ENCODE results near the gene PACRG.
"Not testable (repeated sequence)": the region's sequence is repeated elsewhere in the genome, so short reads cannot be mapped to it uniquely, and the experiment has no call there.

Gene PACRG

DNA sequence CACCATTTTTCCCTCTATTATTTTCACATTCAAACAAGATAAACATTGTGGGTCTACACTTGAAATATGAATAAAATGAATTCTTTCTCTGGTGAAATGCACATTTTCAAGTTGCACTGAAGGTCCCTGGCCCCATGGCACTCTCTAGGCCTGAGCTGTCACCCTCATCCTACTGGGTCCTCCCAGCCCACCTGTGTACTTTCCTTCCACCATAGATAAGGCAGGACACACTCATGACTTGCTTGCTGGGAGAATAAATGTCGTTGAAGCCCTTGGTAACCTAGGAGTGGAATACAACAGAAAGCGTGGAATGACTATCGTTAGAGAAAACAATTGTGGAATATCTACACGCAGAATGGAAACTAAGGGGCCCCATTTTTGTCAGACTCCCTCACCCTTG lies 585.8 kb downstream of the PACRG start:
- DNase-seq (ENCODE audit: low read depth in 2 of 2): no peak

- no peak for DNase-seq (ENCODE audit: low read depth in 2 of 2)
Observed at GRCh38 chr6:163313981-163314380, 586.2 kb downstream of the PACRG start.

GRCh38 chr6:163314791-163315470 lies 587.2 kb downstream of the PACRG start:
- DNase-seq (ENCODE audit: low read depth in 2 of 2): no peak

DNA sequence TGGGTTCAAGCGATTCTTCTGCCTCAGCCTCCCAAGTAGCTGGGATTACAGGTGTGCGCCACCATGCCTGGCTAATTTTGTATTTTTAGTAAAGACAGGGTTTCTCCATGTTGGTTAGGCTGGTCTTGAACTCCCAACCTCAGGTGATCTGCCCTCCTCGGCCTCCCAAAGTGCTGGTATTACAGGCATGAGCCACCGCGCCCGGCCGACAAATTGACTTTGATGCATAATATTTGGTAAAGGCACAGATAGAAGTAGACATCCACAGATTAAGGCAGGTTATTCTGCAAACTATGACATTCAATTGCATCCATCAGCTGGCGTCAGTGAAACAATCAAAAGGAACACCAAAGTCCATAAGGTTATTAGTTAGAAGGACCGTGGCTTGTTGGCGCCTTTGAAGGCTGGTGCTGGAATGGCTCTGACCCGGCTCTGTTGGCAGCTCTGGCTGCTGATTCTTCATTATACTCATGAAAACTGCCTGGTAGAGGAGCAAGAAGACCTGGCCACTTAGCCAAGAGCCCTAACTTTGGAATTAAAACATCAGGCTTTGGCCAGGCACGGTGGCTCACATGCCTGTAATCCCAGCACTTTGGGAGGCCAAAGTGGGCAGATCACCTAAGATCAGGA lies 589.2 kb downstream of the PACRG start:
- DNase-seq (ENCODE audit: low read depth in 2 of 2): not testable (repeated sequence)

GRCh38 chr6:163318071-163318786 lies 590.5 kb downstream of the PACRG start:
- DNase-seq (ENCODE audit: low read depth in 2 of 2): no peak

- DNase-seq (ENCODE audit: low read depth in 2 of 2): no peak
Observed at GRCh38 chr6:163319609-163320366, 592.0 kb downstream of the PACRG start.

- DNase-seq (ENCODE audit: low read depth in 2 of 2): no peak
Observed at GRCh38 chr6:163320402-163320801, 592.6 kb downstream of the PACRG start.

DNA sequence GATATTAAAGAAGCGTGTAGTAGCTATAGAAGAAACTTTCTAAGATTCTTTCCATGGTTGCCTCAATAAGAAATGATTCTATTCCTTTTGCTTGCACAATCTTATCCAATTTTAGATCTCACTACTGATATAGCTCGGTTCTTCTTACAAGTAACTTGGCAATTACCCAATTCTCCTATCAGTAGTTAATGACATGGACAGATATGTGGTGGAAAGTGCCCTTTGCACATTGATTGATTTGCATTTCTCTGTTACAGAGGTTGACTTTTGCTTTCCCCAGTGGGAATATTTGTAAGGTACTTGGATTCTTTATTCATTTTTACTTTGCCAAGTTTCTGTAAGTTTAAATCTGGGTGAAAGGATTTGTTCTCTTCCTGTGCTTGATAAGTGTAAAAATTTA lies 593.0 kb downstream of the PACRG start:
- DNase-seq (ENCODE audit: low read depth in 2 of 2): no peak

GRCh38 chr6:163321717-163322116 lies 593.9 kb downstream of the PACRG start:
- DNase-seq (ENCODE audit: low read depth in 2 of 2): no peak

DNA sequence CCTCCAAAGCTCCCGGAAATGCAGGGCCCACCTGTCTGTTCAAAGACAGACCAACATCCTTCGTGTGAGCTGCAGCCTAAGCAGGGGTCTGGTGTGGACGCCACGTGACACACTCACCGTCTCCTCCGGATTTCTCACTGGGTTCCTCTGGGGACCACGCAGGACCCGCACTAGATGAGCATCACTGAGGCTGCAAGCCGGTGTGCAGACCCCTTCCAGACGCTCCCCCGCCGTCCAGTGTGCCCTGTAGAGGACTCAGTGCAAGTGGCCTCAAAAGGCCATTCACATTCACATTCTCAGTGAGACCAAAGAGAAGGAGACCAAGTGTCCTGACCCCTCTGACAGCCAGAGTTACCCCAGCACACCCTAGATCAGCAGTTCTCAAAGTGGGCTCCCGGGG lies 595.5 kb downstream of the PACRG start:
- DNase-seq (ENCODE audit: low read depth in 2 of 2): no peak

DNA sequence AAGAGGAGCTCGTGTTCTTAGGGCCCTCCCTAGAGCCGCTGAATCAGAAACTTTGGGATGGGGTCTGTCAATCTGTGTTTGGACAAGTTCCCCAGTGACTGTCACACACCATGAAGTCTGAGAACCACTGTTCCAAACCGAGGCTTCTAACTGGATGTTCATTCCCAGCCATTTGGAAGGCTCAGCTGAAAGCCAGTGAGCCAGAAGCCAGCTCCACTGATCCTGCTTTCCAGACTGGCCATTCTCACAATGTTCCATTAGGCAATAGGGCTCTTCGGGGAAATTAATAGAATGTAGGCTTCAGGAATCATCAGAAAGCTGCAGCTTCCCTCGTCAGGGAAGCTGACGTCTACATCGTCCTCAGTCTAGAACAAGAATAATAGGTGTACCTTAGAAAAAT lies 595.9 kb downstream of the PACRG start:
- no peak for DNase-seq (ENCODE audit: low read depth in 2 of 2)

DNA sequence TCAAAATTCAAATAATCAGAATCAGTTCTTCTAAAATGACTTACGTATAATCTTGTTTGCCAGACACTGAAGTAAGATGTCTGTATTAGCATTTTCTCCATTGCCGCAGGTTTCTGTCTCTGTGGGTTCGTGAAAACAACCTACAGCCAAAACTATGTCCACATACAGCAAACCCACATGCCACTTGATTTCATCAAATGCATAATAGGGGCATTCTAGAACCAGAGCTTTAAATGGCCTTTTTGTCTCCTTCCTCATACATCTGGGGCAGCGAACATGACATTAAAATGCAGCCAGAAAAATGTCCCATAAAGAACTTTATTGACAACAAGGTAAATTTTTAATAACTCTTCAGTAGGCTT lies 596.5 kb downstream of the PACRG start:
- DNase-seq (ENCODE audit: low read depth in 2 of 2): no peak

DNA sequence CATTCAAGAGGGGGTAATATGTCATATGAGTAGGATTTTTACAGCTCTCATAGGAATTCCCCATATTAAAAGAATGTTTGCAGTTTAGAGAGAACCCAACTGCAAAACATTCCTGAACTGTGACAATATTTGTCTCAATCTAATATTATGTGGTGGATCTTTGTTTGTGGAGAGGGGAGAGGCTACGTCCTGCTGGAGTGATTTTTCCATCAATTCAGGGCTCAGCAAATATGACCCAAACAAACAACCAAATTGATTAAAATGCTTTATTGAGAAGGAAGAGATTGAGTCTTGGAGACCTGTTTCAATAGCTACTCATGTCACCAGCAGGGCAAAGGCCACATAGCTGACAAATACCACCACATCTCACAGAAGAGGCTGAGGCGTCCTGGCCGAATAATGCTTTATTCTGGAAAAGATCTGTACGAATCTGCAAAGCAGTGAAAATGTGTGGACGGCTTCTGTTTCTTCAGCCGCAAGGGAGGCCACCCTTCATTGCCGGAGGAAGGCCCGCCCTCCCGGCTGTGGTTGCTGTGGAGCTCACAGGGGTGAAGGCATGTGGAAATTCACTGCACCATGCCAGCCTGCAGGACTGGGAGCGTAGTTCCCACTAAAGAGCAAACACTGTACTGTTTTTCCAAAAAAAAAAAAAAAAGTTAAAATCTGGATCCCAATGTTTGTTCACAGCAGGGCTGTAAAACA lies 597.1 kb downstream of the PACRG start:
- no peak for DNase-seq (ENCODE audit: low read depth in 2 of 2)

DNA sequence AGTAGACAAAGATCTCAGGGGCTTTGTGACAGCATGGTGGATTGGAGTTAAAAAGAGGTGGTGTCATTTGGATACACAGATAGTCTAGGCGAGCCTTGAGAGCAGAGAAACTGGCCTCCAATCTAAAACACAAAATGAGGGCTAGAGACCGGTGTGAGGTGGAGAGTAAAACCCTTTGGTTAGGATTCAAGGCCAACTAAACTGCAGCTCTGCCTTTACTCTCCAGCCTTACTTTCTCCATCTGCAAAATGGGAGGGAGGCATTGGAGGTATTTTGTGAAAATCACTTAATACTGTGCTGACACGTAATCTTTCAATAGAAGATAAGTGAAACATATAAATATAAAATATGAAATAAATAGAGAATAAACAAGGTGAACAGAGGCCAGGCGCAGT lies 597.6 kb downstream of the PACRG start:
- no peak for DNase-seq (ENCODE audit: low read depth in 2 of 2)

DNA sequence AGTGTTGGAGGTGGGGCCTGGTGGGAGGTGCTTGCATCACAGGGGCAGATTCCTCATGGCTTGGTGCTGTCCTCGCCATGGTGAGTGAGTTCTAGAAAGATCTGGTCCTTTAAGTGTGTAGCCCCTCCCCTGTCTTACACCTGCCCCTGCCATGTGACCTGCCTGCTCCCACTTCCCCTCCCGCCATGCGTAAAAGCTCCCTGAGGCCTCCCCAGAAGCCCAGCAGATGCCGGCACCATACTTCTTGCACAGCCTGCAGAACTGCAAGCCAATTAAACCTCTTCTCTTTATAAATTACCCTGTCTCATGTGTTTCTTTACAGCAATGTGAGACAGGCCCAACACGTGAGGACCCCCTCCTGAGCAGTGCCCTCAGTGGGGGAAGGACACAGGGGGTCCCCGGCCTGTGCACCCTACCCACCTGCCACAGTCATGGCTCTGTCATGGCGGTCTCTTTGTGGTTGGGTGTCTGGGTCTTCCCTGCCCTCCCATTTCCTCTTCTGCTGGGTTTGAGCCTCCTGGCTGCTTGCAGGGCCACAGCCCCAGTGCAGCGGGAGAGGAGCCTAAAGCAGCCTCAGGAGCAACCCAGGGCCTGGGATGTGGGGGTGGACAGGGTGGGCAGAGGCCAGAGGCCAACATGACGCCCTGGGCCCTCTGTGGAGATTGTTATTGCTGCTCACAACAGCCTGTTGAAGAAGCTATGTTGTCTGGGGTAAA lies 599.5 kb downstream of the PACRG start:
- DNase-seq (ENCODE audit: low read depth in 2 of 2): no peak

GRCh38 chr6:163327921-163328320 lies 600.1 kb downstream of the PACRG start:
- no peak for DNase-seq (ENCODE audit: low read depth in 2 of 2)

GRCh38 chr6:163328411-163328810 lies 600.6 kb downstream of the PACRG start:
- no peak for DNase-seq (ENCODE audit: low read depth in 2 of 2)

GRCh38 chr6:163329991-163330390 lies 602.2 kb downstream of the PACRG start:
- no peak for DNase-seq (ENCODE audit: low read depth in 2 of 2)

GRCh38 chr6:163331245-163331644 lies 603.5 kb downstream of the PACRG start:
- DNase-seq (ENCODE audit: low read depth in 2 of 2): no peak

GRCh38 chr6:163332575-163332974 lies 604.8 kb downstream of the PACRG start:
- DNase-seq (ENCODE audit: low read depth in 2 of 2): no peak

GRCh38 chr6:163333038-163333437 lies 605.3 kb downstream of the PACRG start:
- DNase-seq (ENCODE audit: low read depth in 2 of 2): no peak
